ENCODE measurements around the gene SLC29A1. TPM values are rescaled to one million over a fixed set of nuclear protein-coding genes. Genes with fewer than 3 reads are reported as not detected.
"Not testable (repeated sequence)": the region's sequence is repeated elsewhere in the genome, so short reads cannot be mapped to it uniquely, and the experiment has no call there.

SLC29A1 gene
- total RNA-seq, 1 donor from 2014 or later = 11.1 TPM

DNA sequence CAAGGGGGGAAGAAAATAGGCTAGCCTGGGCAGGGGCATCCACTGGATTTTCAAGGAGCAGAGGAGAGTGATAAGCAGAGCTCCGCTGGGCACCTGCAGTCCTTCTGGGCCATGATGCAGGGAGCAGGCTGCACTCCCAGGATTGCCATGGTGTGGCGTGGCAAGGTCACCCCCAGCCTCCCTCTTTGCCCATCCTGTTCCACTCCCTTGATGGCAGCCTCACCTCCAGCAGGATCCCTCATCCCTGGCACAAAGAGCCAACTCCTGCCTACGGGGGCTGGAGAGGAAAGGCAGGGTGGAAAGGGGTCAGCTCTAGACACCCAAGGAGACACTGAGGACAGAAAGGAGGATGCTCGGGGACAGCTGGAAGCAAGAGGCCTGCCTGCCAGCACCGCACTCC, 29.1 kb upstream of the SLC29A1 start:
- no peak for DNase-seq (ENCODE audit: low spot score)

DNA sequence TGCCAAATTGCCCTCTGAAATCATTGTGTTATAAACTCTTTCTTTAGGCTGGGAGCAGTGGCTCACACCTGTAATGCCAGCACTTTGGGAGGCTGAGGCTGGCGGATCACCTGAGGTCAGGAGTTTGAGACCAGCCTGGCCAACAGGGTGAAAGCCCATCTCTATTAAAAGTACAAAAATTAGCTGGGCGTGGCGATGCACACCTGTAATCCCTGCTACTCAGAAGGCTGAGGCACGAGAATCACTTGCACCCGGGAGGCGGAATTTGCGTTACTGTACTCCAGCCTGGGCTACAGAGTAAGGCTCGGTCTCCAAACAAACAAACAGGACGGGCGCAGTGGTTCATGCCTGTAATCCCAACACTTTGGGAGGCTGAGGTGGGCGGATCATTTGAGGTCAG, 27.0 kb upstream of the SLC29A1 start:
- not testable (repeated sequence) for DNase-seq (ENCODE audit: low spot score)

DNA sequence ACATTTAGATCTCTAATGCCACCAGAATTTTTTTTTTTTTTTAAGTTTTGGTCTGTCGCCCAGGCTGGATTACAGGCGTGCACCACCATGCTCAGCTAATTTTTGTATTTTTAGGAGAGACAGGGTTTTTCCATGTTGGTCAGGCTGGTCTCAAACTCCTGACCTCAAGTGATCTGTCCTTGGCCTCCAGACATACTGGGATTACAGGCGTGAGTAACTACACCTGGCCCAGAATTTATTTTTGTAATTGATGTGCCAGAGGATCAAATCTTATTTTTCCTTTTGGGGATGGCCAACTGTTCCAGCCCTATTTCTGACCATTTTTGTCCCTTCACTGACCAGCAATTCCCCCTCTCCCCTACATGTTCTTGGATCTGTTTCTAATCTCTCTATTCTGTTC, 24.7 kb upstream of the SLC29A1 start:
- no peak for DNase-seq (ENCODE audit: low spot score)

DNA sequence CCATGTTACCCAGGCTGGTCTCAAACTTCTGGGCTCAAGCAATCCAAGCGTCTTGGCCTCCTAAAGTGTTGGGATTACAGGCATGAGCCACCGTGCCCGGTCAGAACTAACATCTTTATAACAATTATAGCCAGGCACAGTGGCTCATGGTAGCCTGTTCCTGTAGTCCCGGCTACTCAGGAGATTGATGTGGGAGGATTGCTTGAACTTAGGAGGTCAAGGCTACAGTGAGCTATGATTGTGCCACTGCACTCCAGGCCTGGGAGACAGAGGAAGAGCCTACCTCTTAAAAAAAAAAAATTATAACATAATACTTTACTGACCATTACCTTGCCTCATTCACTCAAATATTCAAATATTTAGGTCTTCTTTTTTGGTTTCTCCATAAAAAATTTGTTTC, 23.5 kb upstream of the SLC29A1 start:
- no peak for DNase-seq (ENCODE audit: low spot score)

DNA sequence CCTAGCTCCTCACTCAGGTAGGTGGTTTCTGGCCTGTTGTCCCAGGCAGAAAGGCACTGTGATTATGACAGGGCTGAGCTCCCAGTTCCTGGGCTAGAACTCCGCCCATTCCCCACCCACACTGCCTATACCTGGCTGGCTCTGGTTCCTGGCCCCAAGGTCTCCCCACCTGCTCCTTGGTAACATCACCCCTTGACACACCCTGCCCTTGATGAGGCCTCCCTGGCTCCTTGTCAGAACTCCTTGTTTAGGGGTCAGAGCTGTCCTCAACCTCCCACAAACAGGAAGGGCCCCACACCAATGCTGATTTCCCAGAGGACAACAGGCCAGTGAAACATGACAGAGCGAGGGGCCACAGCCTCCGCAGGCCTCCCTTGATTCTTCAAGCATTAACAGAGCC, 22.2 kb upstream of the SLC29A1 start:
- no peak for DNase-seq (ENCODE audit: low spot score)

DNA sequence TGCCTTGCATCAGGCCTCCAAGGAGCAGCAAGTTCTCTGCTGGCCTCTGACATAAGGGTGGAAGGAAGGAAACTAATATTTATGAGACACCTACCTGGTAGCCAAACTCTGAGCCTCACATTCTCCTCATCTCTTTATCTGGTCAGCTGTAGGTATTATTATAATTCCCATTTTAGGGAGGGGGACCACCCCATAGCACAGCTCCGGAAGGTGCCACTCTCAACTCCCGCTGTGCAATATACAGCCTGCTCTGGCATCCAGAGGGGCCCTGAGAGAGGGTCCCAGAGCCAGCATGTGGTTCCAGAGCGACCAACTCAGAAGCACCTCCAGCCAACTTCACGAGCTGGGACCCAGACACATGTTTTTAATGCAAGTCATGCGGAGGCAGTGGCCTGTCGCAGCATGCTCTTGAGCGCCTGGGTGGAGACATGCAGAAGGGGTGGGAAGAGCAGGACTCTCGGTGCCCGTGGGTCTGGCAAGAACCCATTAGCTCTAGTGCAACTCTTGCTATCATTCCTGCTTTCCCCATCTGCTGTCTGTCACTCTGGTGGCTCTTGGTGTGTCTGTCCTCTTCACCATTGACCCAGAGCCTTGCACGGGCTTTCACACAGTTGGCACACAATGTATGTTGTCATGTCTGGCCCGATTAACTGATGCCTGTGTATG, 21.6 kb upstream of the SLC29A1 start:
- peak; percentile 31 for DNase-seq (ENCODE audit: low spot score)

DNA sequence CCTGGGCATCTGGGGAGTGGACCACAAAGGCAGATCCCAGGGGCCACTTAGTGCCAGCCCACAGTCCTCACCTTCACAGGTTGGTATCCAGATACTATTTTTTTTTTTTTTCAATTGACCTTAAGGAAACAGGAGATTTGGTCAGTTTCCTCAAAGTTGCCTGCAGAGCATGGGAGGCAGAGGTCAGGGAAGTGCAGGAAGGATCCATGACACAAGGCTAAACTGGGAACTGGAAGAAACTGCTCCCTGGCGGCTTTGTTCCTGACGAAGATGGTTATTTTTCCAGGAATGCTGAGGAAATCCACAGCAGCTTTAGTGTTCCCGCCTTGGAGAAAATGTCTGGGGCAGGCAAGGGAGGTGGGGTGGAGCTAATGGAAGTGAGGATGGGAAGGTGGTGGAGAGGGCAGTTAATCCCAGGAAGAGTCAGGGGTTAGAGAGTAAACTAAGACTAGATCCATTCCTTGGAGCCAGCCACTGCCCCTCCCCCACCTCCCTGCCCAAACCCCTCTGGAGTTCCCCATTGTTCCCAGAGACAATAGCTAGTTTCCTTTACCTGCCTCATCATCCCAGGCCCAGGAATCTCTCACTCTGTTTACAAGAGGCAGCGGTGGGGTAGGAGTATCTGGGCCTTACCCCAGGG, 20.9 kb upstream of the SLC29A1 start:
- DNase-seq (ENCODE audit: low spot score) = no peak

DNA sequence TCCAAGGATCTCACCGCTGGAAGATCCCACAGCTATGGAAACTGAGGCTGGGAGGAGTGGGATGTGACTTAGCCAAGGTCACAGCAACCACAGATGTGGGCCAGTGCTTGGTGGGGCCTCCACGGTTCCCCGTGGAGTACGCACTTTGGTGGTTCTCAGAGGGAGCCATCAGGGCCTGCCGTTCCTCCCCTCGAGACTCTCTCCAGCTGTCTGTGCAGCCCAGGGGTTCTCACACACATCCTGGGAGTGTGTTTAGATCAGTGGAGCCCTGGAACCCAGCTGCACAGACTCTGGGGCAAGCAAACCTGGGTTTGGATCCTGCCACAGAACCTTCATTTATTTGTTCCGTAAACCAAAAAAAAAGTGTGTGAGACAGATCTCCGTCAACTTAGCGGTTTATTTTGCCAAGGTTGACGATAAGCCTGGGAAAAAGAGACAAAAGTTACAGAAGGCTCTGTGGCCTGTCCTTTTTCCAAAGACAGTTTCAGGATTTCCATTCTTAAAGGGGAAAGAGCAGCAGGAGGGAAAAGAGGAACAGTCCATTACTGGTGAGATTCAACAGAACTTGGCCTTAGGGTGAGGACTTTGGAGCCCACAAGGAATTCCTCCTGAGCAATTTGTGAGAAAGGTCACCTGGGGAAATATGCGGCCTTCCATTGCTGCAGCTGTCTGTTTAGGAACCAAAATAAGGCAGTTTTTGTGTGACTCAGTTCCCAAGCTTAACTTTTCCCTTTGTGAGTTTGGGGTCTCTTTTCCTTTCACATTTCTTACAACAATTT, 20.2 kb upstream of the SLC29A1 start:
- no peak for DNase-seq (ENCODE audit: low spot score)

DNA sequence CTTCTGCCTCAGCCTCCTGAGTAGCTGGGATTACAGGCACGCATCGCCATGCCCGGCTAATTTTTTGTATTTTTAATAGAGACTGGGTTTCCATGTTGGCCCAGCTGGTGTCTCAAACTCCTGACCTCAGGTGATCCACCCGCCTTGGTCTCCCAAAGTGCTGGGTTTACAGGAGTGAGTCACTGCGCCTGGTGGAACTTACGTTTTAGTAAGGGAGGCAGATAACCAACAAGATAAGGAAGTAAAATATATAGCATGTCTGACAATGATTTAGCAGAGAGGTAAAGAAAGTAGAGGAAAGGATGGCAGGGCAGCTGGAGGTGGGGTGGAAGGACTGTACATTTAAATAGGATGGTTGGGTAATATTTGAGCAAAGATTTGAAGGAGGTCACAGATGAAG, 19.4 kb upstream of the SLC29A1 start:
- DNase-seq (ENCODE audit: low spot score) = no peak

DNA sequence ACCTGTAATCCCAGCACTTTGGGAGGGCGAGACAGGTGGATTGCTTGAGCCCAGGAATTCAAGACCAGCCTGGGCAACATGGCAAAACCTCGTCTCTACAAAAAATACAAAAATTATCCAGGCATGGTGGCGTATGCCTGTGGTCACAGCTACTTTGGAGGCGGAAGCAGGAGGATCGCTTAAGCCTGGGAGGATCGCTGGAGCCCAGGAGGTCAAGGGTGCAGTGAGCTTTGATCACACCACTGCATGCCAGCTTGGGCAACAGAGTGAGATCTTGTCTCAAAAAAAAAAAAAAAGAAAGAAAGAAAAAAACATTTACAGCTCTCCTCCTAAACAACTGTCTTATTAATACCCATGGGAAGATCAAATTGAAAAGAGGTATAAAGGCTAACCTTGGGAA, 15.4 kb upstream of the SLC29A1 start:
- DNase-seq (ENCODE audit: low spot score) = no peak

DNA sequence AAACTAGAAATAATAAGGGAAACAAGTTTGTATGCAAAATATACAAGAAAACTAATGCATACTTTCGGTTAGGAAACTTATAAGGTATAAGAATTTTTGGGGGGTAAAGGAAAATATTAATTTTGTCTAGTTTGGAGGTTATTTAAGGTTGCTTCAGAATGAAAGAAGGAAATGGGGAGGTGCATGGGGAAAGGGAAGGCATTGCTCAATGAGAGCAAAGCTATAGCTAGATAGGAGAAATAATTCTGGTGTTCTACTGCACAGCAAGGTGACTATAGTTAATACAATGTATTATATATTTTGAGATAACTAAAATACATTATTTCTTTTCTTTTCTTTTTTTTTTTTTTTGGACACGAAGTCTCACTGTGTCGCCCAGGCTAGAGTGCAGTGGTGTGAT, 12.1 kb upstream of the SLC29A1 start:
- no peak for DNase-seq (ENCODE audit: low spot score)

DNA sequence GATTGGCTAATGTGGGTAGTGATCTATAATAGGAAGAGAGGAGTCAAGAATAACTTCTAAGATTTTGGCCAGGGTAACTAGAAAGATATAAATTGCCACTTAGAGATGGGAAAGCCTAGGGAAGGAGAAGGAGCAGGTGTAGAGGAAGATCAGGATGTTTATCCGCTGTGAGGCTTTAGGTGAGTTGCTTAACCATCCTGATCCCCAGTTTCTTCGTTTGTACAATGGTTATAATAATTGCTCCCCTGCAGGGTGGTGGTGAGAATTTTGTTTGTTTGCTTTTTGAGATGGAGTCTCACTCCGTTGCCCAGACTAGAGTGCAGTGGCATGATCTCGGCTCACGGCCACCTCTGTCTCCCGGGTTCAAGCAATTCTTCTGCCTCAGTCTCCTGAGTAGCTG, 9.1 kb upstream of the SLC29A1 start:
- DNase-seq (ENCODE audit: low spot score) = no peak

DNA sequence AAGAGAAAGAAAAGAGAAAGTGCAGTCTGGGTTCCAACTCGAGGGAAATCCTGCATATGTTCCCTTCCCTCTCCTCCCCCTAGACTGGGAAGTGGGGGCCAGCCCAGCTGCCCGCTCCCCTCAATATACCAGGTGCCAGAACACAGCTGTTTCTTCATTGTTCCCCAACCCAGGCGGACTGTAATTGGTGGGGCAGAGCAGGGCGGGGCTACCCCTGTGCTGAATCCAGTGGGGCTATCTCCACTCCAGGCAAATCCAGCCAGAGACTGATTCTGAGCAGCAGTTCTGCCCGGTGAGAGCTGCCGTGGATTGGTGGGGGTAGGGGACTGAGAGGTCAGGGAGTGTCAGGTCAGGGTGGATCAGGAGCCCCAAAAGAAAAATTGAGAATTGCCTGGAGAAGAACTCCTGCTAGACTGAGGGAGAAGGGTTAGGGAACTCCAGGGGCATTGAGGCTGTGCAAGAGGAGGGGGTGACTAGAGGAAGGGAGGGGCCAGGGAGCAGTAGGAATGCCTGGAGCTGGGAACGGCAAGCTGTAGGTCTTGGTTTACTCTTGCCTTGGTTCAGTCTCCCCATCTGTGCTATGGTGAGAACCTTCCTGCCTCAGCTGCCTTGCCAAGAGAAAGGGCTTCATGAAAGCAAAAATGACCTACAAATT, 6.6 kb upstream of the SLC29A1 start, which contains the start of gene MYMX:
TSS of gene MYMX (plus strand) at position 250 of the 655 bp plus-strand sequence. CDS start 546 bp downstream, outside the sequence.
- DNase-seq (ENCODE audit: low spot score) = no peak

DNA sequence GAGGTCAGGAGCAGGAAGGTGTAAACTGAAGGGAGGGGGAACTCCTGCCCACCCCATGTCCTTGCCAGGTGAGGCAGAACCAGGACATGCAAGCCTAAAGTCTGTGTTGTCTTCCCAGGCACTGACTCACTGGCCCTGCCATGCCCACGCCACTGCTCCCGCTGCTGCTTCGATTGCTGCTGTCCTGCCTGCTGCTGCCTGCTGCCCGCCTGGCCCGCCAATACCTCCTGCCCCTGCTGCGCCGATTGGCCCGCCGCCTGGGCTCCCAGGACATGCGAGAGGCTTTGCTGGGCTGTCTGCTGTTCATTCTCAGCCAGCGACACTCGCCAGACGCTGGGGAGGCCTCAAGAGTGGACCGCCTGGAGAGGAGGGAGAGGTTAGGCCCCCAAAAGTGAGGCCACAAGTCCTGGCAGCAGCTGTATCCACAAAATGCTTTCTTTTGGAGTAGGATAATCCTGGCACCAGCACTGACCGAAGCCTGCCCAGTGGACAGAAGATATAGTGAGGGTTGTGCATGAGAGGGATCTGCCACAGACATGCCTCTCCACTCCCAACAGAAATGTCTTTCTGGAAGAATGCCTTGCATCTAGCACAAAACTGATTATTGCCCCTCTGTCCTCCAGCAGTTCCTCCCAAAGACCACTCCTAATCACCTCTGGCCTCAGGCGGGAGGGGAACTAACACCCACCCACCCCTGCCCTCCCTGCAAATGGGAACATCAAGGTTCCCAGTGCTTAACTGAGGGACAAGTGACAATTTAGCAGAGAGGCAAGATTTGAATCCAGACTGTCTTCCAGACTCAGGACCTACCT, 5.9 kb upstream of the SLC29A1 start:
- peak; percentile 64 for DNase-seq (ENCODE audit: low spot score)

DNA sequence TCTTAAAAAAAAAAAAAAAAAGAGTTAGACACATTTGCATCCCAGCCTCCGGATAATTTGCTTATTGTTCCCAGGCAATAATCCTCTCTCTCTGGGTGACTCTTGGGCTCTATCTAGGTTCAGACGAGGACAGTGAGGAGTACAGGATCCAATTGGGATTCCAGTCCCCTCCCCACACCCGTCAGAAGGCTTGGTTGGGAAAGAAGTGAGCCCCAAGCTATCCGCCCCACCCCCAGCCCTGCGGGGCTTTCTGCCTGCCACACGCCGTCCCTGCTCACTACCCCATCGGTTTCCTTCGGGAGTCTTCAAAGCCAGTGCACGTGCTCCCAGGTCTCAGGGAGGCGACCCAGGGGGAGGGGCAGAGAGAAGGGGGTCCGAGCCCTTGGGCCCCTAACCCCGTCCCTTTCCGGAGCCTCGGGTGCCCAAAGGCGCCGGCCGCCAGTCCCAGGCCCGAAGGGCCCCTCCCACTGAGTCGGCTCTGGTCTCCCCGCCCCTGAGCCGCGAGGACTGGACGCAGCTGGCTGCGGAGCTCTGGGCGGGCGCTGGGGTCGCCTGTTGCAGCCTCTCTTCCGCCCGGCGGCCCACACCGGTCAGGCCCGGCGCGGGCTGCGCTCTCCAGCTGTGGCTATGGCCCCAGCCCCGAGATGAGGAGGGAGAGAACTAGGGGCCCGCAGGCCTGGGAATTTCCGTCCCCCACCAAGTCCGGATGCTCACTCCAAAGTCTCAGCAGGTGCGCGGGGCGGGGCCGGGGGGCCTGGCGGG, 4.2 kb upstream of the SLC29A1 start:
- peak; percentile 86 for DNase-seq (ENCODE audit: low spot score)

DNA sequence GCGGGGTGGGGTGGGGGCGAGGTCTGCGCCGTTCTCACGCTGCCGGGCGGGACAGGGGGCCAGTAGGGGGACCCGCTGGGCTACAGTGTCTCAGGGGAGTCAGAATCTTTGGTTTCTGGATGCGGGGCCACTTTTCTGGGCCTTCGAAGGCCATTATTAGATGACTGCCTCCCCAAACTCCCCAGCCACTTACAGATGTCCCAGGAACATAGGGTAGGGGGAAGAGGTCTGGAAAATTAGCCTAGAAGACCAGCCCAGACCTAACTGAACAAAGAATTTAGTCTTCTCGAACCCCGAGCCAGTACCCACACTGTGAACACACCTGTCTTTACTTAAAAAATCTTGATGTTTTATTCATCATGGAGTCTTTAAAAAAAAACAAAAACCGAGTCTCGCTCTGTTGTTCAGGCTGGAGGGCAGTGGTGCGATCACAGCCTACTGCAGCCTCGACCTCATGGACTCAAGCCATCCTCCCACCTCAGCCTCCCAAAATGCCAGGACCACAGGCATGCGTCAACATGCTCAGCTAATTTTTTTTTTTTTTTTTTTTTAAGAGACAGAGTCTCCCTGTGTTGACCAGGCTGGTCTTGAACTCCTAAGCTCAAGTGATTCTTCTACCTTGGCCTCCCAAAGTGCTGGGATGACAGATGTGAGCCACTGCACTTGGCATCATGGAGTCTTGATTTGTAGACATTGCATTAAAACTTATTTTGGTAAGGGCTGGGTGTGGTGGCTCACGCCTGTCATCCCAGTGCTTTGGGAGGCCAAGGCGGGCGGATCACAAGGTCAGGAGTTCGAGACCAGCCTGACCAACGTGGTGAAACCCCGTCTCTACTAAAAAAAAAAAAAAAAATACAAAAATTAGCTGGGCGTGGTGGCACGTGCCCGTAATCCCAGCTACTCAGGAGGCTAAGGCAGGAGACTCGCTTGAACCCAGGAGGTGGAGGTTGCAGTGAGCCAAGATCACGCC, 3.3 kb upstream of the SLC29A1 start:
- no peak for DNase-seq (ENCODE audit: low spot score)

DNA sequence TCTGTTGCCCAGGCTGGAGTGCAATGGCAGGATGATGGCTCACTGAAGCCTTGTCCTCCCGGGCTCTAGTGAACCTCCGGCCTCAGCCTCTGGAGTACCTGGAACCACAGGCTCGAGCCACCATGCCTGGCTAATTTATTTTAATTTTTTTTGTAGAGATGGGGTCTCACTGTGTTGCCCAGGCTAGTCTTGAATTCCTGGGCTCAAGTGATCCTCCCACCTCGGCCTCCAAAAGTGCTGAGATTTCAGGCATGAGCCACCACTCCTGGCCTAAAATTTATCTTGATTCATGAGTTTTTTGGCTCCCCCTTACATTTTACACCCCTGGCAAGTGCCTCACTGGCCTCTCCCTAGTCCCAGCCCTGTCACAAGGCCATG, 2.5 kb upstream of the SLC29A1 start:
- DNase-seq (ENCODE audit: low spot score) = no peak

DNA sequence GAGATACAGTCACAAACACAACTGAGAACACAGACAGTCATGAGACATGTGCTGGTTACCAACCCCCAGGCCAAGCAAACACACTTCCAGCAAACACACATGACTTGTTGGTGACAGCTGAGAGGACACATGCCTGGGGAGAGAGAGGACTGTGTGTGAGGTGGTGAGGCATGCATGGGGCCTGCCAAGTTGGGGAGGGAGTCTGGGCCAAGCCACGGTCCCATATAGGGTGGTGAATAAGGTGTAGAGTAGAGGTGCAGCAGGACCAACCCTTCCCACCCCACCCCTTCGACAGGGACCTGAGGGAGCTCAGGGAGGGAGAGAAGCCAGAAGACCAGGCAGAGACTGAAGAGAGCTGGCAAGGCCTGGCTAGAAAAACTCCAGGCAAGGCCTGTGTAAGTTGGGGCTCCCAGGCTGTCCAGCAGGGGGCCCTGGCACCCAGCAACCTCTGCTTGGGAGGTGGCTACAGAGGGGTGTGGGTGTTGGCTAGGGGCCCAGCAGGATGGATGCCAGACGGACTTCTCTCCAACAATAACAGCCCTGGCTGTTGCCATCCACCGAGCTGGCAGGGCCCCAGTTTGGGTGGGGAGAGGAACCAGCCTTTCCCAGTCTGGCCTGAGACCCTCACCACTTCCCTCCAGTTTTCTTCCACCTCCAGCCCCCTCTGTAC, 2.0 kb upstream of the SLC29A1 start:
- peak; percentile 76 for DNase-seq (ENCODE audit: low spot score)

DNA sequence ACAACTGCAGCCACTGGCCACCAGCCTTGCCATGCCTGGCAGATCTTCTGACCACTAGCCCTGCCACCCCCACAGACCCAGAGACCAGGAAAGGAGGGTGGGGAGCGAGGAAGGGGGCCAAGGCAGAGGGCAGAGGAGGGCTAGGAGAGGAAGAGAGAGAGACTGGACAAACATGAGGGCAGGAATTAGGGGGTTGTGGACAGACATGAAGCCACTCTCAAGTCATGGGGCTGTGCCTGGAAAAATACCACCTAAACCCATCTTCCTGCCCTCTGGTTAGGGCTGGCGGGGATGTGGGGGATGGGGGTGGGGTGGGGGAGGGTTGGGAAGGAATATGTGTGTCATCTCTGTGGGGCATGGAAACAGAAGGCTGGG, 1.4 kb upstream of the SLC29A1 start:
- no peak for DNase-seq (ENCODE audit: low spot score)

Measured in umbilical cord (tissue), 2 donors.